Measurements from ENCODE around the gene CYGB. TPM values are rescaled to one million over a fixed set of nuclear protein-coding genes. Genes with fewer than 3 reads are reported as not detected.

The CYGB gene
- total and polyA plus RNA-seq, 9 of the 15 experiments (the other 6 are each of a cell fraction or from before 2014, with no cell fraction given): 0.08 to 0.95 (median 0.18) TPM; not detected in 5

- Histone ChIP-seq H4K20me1 (replicated peaks; ENCODE audit: control insufficient read depth, insufficient read depth, low read length) (no peaks in the 10 kb centered on the region), H3K9me1 (ENCODE audit: control insufficient read depth, insufficient read depth, low read length) (no peaks in the 10 kb centered on the region), H3K9ac (ENCODE audit: insufficient read depth in 1 of 2, low read depth in 2 of 2, low read length in 2 of 2) (peak overlapping the region in 1 of 2 experiments; percentile 11; a peak in 1 of 4 replicates), H3K4me2 (ENCODE audit: insufficient read depth, low read length) (no peak overlapping the region), H3K4me3 (no peak overlapping the region), H3K79me2 (ENCODE audit: control insufficient read depth, insufficient read depth, low read length) (no peaks in the 10 kb centered on the region), H3K27me3 (ENCODE audit: control insufficient read depth in 2 of 2, insufficient read depth in 2 of 2, low read length in 2 of 2) (no peaks in the 10 kb centered on the region), H3K9me3 (replicated peaks; ENCODE audit: control insufficient read depth, insufficient read depth, low read depth, low read length) (no peaks in the 10 kb centered on the region), H3K27ac (ENCODE audit: extremely low read depth, low read depth, low read length) (no peak overlapping the region), H3K36me3 (ENCODE audit: control insufficient read depth, insufficient read depth, low read length) (no peaks in the 10 kb centered on the region), H2AFZ (ENCODE audit: low read depth, low read length) (peak overlapping the region; percentile 71), H3K4me1 (replicated peaks in 1 of 2; ENCODE audit: control insufficient read depth in 2 of 2, insufficient read depth in 2 of 2, low read length in 2 of 2) (peaks cover 15% of the 10 kb centered on the region in 2 experiments; a peak in 4 of 5 replicates)
- in situ Hi-C loops (cut with MboI) (no loop called here), intact Hi-C loops (cut with micrococcal nuclease) (no loop called here)
- FAIRE-seq (no peak), DNase-seq (ENCODE audit: extremely low read depth in 1 of 4, low spot score in 3 of 4) (no peak), ATAC-seq (no peak)
- POLR2A ChIA-PET: interaction anchor here (0.6 to 1.1 kb wide), 6 partner anchors 28 to 128 kb away, joined by 3 to 4 read pairs (median 3); no protein-coding TSS in a partner anchor
- CTCF ChIA-PET (ENCODE audit: low intra/inter-chr PET ratio): no interaction called here
- 49% methylated on average over 22 of the region's 22 CpGs for WGBS (ENCODE audit: insufficient coverage, low coverage, missing lambda C conversion rate)
- BruUV-seq (replicated peaks): no TSS peak
- peak in 1 of 2 experiments; percentile 49 for TF ChIP-seq E2F6 (IDR thresholded peaks at IDR 0.05; ENCODE audit: borderline replicate concordance in 1 of 2, extremely low read depth in 1 of 2, insufficient read depth in 1 of 2, insufficient read length in 1 of 2, low read depth in 1 of 2, low read length in 1 of 2, poor library complexity in 1 of 2, severe bottlenecking in 1 of 2)
- no peak for TF ChIP-seq IFI16 (CRISPR knock-in tag; IDR thresholded peaks at IDR 0.05)
- no peak for TF ChIP-seq MAFG (tag; conservative IDR thresholded peaks at IDR 0.05)
Measured at GRCh38 chr17:76512366-76513305, 24.9 kb downstream of the CYGB start.

Measured in K562 (cell line).